Metanephros (tissue), 1 donor: Measurements from ENCODE around the gene CDC123. TPM values are rescaled to one million over a fixed set of nuclear protein-coding genes. Genes with fewer than 3 reads are reported as not detected.

Experiments
- total RNA-seq: library from RNA; depleted of rRNA; stranded (reverse); fragments of >200 nt; gene quantifications from one replicate; pipeline ENCODE4 v1.2.3, GENCODE V29; 2014

CDC123 gene
- 86.2 TPM for total RNA-seq

DNA sequence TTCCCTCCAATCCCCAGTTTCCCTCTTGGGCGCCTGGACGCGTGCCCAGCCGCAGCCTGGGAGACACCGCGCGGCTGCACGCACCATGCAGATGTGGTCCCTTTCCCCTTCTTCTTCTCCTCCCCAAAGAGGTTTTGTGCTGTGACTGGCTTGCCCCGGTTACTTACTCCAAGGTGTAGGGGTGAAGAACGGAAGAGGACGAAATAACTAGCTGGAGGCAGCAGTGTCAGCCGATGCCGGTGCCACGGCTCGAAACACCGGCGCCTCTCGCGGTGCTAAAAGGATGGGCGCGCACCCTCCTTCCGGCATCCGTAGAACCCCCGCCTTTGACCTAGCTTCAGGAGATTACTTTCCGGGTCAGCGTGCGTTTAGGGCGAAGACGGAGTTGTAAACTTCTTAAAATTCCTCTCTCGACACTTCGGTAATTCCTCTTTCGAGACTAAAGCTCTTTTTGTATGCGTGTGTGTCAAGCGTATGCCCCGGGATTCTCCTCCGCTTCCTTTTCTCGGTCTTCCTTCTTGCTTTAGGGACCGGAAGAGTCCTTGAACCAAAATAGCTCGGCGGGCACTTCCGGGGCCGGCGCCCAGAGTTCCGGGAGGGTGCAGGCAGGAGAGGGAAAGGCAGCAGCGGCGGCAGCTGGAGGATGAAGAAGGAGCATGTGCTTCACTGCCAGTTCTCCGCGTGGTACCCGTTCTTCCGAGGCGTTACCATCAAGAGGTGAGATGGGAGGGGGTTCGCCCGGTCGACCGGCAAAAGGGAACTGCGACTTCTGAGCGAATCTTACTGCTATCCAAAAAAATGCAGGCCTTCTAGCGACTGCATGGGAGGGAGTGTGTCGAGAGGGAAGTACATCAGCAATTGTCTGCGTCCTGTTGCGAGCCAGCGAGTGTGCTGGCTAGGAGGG, at the start of gene CDC123, which contains the start of gene NUDT5:
Gene CDC123, plus strand, starts transcription at position 586 of the 904 bp plus-strand sequence. Its CDS starts 58 bp downstream, at position 644.
Gene NUDT5, minus strand, starts transcription at position 289 of the 904 bp plus-strand sequence. CDS start 9,600 bp downstream, outside the sequence.

Other genes with a start within 250 kb of the CDC123 start
- 19.9 TPM for gene UPF2, start 153.4 kb upstream of the CDC123 start, total RNA-seq
- gene DHTKD1, start 127.2 kb upstream of the CDC123 start, total RNA-seq, result 34.7 TPM
- 12.0 TPM for gene SEC61A2, start 66.5 kb upstream of the CDC123 start, total RNA-seq
- gene NUDT5, start 297 bp upstream of the CDC123 start, total RNA-seq, result 26.9 TPM
- gene CAMK1D, start 153.4 kb downstream of the CDC123 start, total RNA-seq, result 12.6 TPM